Measurements from ENCODE around the gene WDR54.
"Not testable (repeated sequence)": the region's sequence is repeated elsewhere in the genome, so short reads cannot be mapped to it uniquely, and the experiment has no call there.

WDR54 gene

GRCh38 chr2:74458132-74458937 lies 36.8 kb downstream of the WDR54 start, which contains the start of gene WBP1:
Gene WBP1 (plus strand): TSS chr2:74458438. CDS start chr2:74458603, 165 bp downstream.
- peak; percentile 100 for DNase-seq

- DNase-seq = no peak
Measured at GRCh38 chr2:74458938-74459363, 37.4 kb downstream of the WDR54 start.

- DNase-seq = not testable (repeated sequence)
Measured at GRCh38 chr2:74459503-74460118, 38.1 kb downstream of the WDR54 start.

GRCh38 chr2:74460187-74460586 lies 38.7 kb downstream of the WDR54 start:
- DNase-seq = not testable (repeated sequence)

GRCh38 chr2:74461187-74462053 lies 39.9 kb downstream of the WDR54 start:
- DNase-seq = no peak

GRCh38 chr2:74462054-74462785 lies 40.7 kb downstream of the WDR54 start:
- DNase-seq = no peak

GRCh38 chr2:74462786-74463105 lies 41.2 kb downstream of the WDR54 start:
- no peak for DNase-seq

- no peak for DNase-seq
Measured at GRCh38 chr2:74464406-74464805, 42.9 kb downstream of the WDR54 start.

GRCh38 chr2:74470742-74471141 lies 49.2 kb downstream of the WDR54 start:
- not testable (repeated sequence) for DNase-seq

GRCh38 chr2:74471332-74472065 lies 50.0 kb downstream of the WDR54 start:
- DNase-seq = no peak

- peak; percentile 97 for DNase-seq
Measured at GRCh38 chr2:74472086-74472944, 50.8 kb downstream of the WDR54 start, which contains the start of gene MRPL53. Gene MRPL53 (minus strand): TSS chr2:74472680. CDS start chr2:74472660, 20 bp downstream.

GRCh38 chr2:74472945-74473258 lies 51.4 kb downstream of the WDR54 start:
- no peak for DNase-seq

GRCh38 chr2:74474481-74474880 lies 53.0 kb downstream of the WDR54 start:
- no peak for DNase-seq

GRCh38 chr2:74474899-74475298 lies 53.4 kb downstream of the WDR54 start:
- DNase-seq = no peak
